ENCODE data around the gene BTAF1. TPM values are rescaled to one million over a fixed set of nuclear protein-coding genes. Genes with fewer than 3 reads are reported as not detected.

The BTAF1 gene
- total and polyA plus RNA-seq, 2 experiments from 2014 or later: 30.4 to 55.7 TPM

DNA sequence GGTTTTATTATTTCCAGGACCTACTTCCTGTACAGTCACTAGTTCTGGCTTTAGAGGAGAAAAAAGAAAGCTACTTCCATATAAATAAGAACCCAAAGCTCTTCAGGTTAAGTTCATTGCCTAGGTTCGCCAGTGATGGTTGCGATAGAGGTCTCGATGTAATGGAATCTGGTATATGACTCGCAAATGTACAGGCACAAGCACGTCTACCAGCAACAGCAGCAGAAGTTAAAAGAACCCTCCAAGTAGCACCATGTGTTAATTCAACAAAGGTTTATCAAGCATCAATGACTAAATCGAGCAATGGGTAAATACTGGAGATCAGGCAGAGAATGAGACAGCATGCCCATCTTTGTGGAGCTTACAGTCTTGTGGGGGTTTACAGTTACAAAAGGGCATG, 155.4 kb downstream of the BTAF1 start:
- Histone ChIP-seq H3K9me2 (ENCODE audit: insufficient read depth) (no peaks in the 10 kb centered on the region), H3K4me1 (ENCODE audit: insufficient read depth) (0 out of 2 replicates have a peak, but pooled peaks cover 5% of the 10 kb centered on the region), H3K36me3 (ENCODE audit: insufficient read depth) (no peaks in the 10 kb centered on the region), H3K27me3 (ENCODE audit: insufficient read depth) (no peaks in the 10 kb centered on the region), H3K79me2 (replicated peaks; ENCODE audit: insufficient read depth) (no peaks in the 10 kb centered on the region), H3F3A (replicated peaks; ENCODE audit: low read depth) (0 out of 2 replicates have a peak, but pooled peaks cover 2% of the 10 kb centered on the region), H4K20me1 (replicated peaks; ENCODE audit: insufficient read depth) (no peaks in the 10 kb centered on the region; the same call in 1 of the 2 replicates), H2AFZ (no peak overlapping the region), H3K4me2 (no peak overlapping the region), H3K4me3 (no peak overlapping the region), H3K27ac (ENCODE audit: low read depth) (no peak overlapping the region)
- H3K27me3 Mint-ChIP-seq (ENCODE audit: insufficient read depth, low read depth, poor library complexity): no peaks in the 10 kb centered on the region
- H3K36me3 Mint-ChIP-seq (ENCODE audit: low read depth): no peaks in the 10 kb centered on the region
- H3K4me3 Mint-ChIP-seq: no peak overlapping the region
- no peak overlapping the region for H3K27ac Mint-ChIP-seq
- DNase-seq (ENCODE audit: low spot score): no peak
- no peak for ATAC-seq
- TF ChIP-seq ZNF462 (CRISPR knock-in tag; IDR thresholded peaks at IDR 0.05) (no peak), STAT1 (IDR thresholded peaks at IDR 0.05; ENCODE audit: unreplicated experiment) (no peak), POLR2AphosphoS5 (IDR thresholded peaks at IDR 0.05; ENCODE audit: low read depth) (no peak), REST (IDR thresholded peaks at IDR 0.05; ENCODE audit: unreplicated experiment) (no peak), EZH2 (IDR thresholded peaks at IDR 0.05; ENCODE audit: low read depth, unreplicated experiment) (no peak), ETS1 (IDR thresholded peaks at IDR 0.05) (no peak), ZNF114 (CRISPR knock-in tag; IDR thresholded peaks at IDR 0.05) (no peak), CREB1 (CRISPR knock-in tag; IDR thresholded peaks at IDR 0.05; ENCODE audit: low read depth) (no peak), JUNB (IDR thresholded peaks at IDR 0.05; ENCODE audit: unreplicated experiment) (no peak), NANOG (IDR thresholded peaks at IDR 0.05; ENCODE audit: borderline replicate concordance) (no peak), EZH2phosphoT487 (IDR thresholded peaks at IDR 0.05; ENCODE audit: unreplicated experiment) (no peak)
- TF ChIP-seq, protein P1, sequence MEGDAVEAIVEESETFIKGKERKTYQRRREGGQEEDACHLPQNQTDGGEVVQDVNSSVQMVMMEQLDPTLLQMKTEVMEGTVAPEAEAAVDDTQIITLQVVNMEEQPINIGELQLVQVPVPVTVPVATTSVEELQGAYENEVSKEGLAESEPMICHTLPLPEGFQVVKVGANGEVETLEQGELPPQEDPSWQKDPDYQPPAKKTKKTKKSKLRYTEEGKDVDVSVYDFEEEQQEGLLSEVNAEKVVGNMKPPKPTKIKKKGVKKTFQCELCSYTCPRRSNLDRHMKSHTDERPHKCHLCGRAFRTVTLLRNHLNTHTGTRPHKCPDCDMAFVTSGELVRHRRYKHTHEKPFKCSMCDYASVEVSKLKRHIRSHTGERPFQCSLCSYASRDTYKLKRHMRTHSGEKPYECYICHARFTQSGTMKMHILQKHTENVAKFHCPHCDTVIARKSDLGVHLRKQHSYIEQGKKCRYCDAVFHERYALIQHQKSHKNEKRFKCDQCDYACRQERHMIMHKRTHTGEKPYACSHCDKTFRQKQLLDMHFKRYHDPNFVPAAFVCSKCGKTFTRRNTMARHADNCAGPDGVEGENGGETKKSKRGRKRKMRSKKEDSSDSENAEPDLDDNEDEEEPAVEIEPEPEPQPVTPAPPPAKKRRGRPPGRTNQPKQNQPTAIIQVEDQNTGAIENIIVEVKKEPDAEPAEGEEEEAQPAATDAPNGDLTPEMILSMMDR (conservative IDR thresholded peaks at IDR 0.05; ENCODE audit: low read depth in 2 of 2): no peak
- H3K4me1 Mint-ChIP-seq: peaks cover 9% of the 10 kb centered on the region
- no peaks in the 10 kb centered on the region for H3K9me3 Mint-ChIP-seq

Measured in GM23338 (cell line).